Mesenchymal stem cell (in vitro differentiated cells and primary cell): ENCODE data around the gene RFC3. TPM values are rescaled to one million over a fixed set of nuclear protein-coding genes. Genes with fewer than 3 reads are reported as not detected.
A peak's percentile ranks its signal among the peaks of the same experiment; 100 is the strongest.

ENCODE experiments used
- DNase-seq: peaks from one replicate; pipeline ENCODE4 v3.0.0-alpha.2; 2013
- H2AFZ ChIP-seq: one replicate; pipeline ENCODE4 v1.6.1; 2013; ENCODE audit warnings: low read depth, mild to moderate bottlenecking, control low read depth, inconsistent platforms, low read length, moderate library complexity
- H2AK5ac ChIP-seq: 2 replicates; pipeline ENCODE4 v1.6.1; 2013; ENCODE audit warnings: low read length, moderate library complexity, mild to moderate bottlenecking, inconsistent platforms; ENCODE audit not compliant: severe bottlenecking
- H2BK120ac ChIP-seq: one replicate; pipeline ENCODE4 v1.6.1; 2013; ENCODE audit warnings: low read depth, mild to moderate bottlenecking, inconsistent platforms, low read length, moderate library complexity
- H2BK12ac ChIP-seq, 2 experiments: one replicate each; pipeline ENCODE4 v1.6.1; 2013; ENCODE audit warnings: inconsistent platforms in 2 of 2, low read length in 2 of 2, mild to moderate bottlenecking in 2 of 2, moderate library complexity in 2 of 2, control low read depth in 1 of 2
- H2BK15ac ChIP-seq: one replicate; pipeline ENCODE4 v1.6.1; 2013; ENCODE audit warnings: mild to moderate bottlenecking, low read depth, inconsistent platforms; ENCODE audit not compliant: poor library complexity, severe bottlenecking
- H2BK5ac ChIP-seq: 2 replicates; pipeline ENCODE4 v1.6.1; 2013; ENCODE audit warnings: low read depth, mild to moderate bottlenecking, low read length, control low read depth, inconsistent platforms; ENCODE audit not compliant: poor library complexity, severe bottlenecking
- H3K14ac ChIP-seq, 2 experiments: one replicate each; pipeline ENCODE4 v1.6.1; 2013; ENCODE audit warnings: inconsistent platforms in 2 of 2, low read length in 2 of 2, control low read depth in 1 of 2, mild to moderate bottlenecking in 1 of 2, moderate library complexity in 1 of 2
- H3K18ac ChIP-seq, 2 experiments: one replicate each; pipeline ENCODE4 v1.6.1; 2013; ENCODE audit warnings: inconsistent platforms in 2 of 2, low read length in 2 of 2, control low read depth in 1 of 2, low read depth in 1 of 2, mild to moderate bottlenecking in 1 of 2
- H3K23ac ChIP-seq, 2 experiments: one replicate each; pipeline ENCODE4 v1.6.1; 2013; ENCODE audit warnings: inconsistent platforms in 2 of 2, low read length in 2 of 2, mild to moderate bottlenecking in 2 of 2, moderate library complexity in 2 of 2, control low read depth in 1 of 2
- H3K27ac ChIP-seq: 2 replicates; pipeline ENCODE4 v1.5.1; 2013; ENCODE audit warnings: mild to moderate bottlenecking, moderate library complexity, low read length, control low read depth, inconsistent platforms; ENCODE audit not compliant: poor library complexity, severe bottlenecking
- H3K27me3 ChIP-seq, 2 experiments: 2 replicates each; pipeline versions ENCODE4 v1.6.1 to v1.7.0; 2013; ENCODE audit warnings: low read length in 2 of 2, mild to moderate bottlenecking in 2 of 2, moderate library complexity in 2 of 2, control low read depth in 1 of 2, inconsistent platforms in 1 of 2; ENCODE audit not compliant: control insufficient read depth in 1 of 2, insufficient read depth in 1 of 2
- H3K36me3 ChIP-seq, 2 experiments: 2 replicates each; pipeline versions ENCODE4 v1.6.1 to v1.7.0; 2013; ENCODE audit warnings: low read length in 2 of 2, control low read depth in 1 of 2, inconsistent platforms in 1 of 2, low read depth in 1 of 2, mild to moderate bottlenecking in 1 of 2; ENCODE audit not compliant: insufficient read depth in 2 of 2, control insufficient read depth in 1 of 2
- H3K4ac ChIP-seq, 2 experiments: one replicate each; pipeline ENCODE4 v1.6.1; 2013; ENCODE audit warnings: inconsistent platforms in 2 of 2, low read length in 2 of 2, mild to moderate bottlenecking in 2 of 2, moderate library complexity in 2 of 2, control low read depth in 1 of 2, low read depth in 1 of 2
- H3K4me1 ChIP-seq: 2 replicates; pipeline ENCODE4 v1.6.1; 2013; ENCODE audit warnings: low read depth, low read length, control low read depth; ENCODE audit not compliant: control insufficient read depth, insufficient read depth
- H3K4me2 ChIP-seq: 2 replicates; pipeline ENCODE4 v1.6.1; 2013; ENCODE audit warnings: low read length, mild to moderate bottlenecking, inconsistent platforms; ENCODE audit not compliant: poor library complexity, severe bottlenecking
- H3K4me3 ChIP-seq, 2 experiments: 2 replicates each; pipeline versions ENCODE4 v1.5.1 to v1.7.0; 2013; ENCODE audit warnings: low read length in 2 of 2, mild to moderate bottlenecking in 2 of 2, control low read depth in 1 of 2, low read depth in 1 of 2; ENCODE audit not compliant: insufficient read depth in 1 of 2
- H3K79me1 ChIP-seq: replicated peaks from 2 replicates; pipeline ENCODE4 v1.6.1; 2013; ENCODE audit warnings: mild to moderate bottlenecking, control low read depth, low read length, inconsistent platforms; ENCODE audit not compliant: poor library complexity, severe bottlenecking
- H3K9ac ChIP-seq: 2 replicates; pipeline ENCODE4 v1.7.0; 2013; ENCODE audit warnings: mild to moderate bottlenecking, low read length, moderate library complexity
- H3K9me3 ChIP-seq: 2 replicates; pipeline ENCODE4 v1.7.0; 2013; ENCODE audit warnings: mild to moderate bottlenecking, low read length; ENCODE audit not compliant: control insufficient read depth
- H4K8ac ChIP-seq: one replicate; pipeline ENCODE4 v1.6.1; 2013; ENCODE audit warnings: inconsistent platforms, mild to moderate bottlenecking, low read length, moderate library complexity
- H4K91ac ChIP-seq: one replicate; pipeline ENCODE4 v1.6.1; 2013; ENCODE audit warnings: mild to moderate bottlenecking, low read length, inconsistent platforms
- WGBS: methylation state at CpG from one replicate; pipeline ENCODE4 v1.1.7; 2013; ENCODE audit warnings: mixed read lengths; 5-methylcytosine and 5-hydroxymethylcytosine counted together
- polyA plus RNA-seq, 2 experiments: library from polyadenylated mRNA; stranded (reverse); fragments of 200-250 nt; gene quantifications; one replicate each; pipeline ENCODE4 v1.2.3, GENCODE V29; 2013

Gene RFC3
- 4.6 TPM for polyA plus RNA-seq (2013, experiment 1 of 2)
- polyA plus RNA-seq (2013, experiment 2 of 2): 4.7 TPM

DNA sequence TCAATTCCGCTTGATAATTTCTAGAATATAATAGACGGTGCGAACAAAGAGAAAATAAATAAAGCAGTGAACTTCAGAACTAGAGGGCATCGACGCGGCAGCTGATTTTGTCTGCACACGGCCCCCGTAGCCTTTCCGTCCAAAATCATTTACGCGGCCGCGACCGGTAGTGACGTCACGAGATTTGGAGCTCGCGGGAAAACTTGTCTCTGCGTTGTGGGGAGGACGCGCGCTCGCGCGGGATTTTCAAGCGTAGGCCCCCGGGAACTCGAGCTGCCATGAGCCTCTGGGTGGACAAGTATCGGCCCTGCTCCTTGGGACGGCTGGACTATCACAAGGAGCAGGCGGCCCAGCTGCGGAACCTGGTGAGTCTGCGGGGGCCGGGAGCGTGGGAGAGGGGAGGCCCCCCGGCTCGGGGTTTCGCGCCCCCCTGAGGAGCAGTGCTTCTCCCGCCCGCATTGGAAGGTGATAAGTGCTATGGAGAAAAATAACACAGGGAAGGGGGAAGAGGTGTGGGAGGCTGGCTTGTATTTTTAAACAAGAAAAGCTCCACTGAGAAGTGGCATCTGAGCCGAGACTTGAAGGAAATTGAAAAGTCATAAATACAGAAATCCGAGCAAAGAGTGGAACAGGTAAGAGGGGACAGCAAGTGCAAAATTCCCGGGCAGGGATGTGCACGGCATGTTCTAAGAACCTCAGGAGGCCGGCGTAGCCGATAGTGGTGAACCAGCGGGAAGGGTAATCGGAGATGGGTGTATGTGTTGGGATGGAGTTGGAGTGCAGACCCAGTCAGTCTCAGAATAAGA is at the start of gene RFC3:
RFC3 (plus strand) TSS at position 249 of the 806 bp plus-strand sequence; CDS start at position 279, 30 bp downstream.
- H2BK120ac ChIP-seq: no peak within 1 kb of the TSS
- WGBS: under 1% methylated on average over 49 of the region's 50 CpGs
- H3K36me3 ChIP-seq: no peaks in the 10 kb centered on the region
- no peak within 1 kb of the TSS for H2BK15ac ChIP-seq
- peak; percentile 96 for DNase-seq
- H2BK12ac ChIP-seq: no peak within 1 kb of the TSS
- no peak within 1 kb of the TSS for H3K18ac ChIP-seq
- H2AFZ ChIP-seq: peak within 1 kb of the TSS; percentile 99
- H3K27me3 ChIP-seq: no peaks in the 10 kb centered on the region
- H3K4ac ChIP-seq: no peak within 1 kb of the TSS
- peak within 1 kb of the TSS; percentile 72 to 95 for H3K4me3 ChIP-seq
- no peak within 1 kb of the TSS for H3K23ac ChIP-seq
- H2BK5ac ChIP-seq: no peak within 1 kb of the TSS
- H3K9me3 ChIP-seq: no peaks in the 10 kb centered on the region
- peaks cover 1% of the 10 kb centered on the region for H3K4me1 ChIP-seq
- H3K4me2 ChIP-seq: peak within 1 kb of the TSS; percentile 86
- H3K27ac ChIP-seq: peak within 1 kb of the TSS; percentile 43
- H4K91ac ChIP-seq: no peak within 1 kb of the TSS
- no peak within 1 kb of the TSS for H2AK5ac ChIP-seq
- peaks cover 9% of the 10 kb centered on the region for H3K79me1 ChIP-seq
- no peak within 1 kb of the TSS for H4K8ac ChIP-seq
- H3K9ac ChIP-seq: peak within 1 kb of the TSS; percentile 99
- no peak within 1 kb of the TSS for H3K14ac ChIP-seq

DNA sequence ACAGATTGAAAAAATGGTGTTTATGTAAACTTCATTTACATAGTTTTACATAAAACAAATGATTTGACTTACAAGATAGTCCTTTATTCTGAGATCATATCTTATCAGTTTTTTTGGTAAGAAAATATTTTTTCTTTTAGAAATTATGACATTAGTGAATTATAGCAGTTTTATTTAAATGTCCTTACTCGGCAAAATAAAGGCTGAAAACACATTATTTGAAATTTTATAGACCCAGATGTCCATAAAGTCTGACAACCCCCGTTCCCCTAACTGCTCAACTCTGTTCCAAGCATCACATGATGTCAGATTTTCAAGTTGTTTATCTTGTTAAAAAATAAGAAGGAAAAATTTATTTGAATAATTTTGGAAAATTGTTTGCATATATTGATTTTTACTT is 46.7 kb upstream of the RFC3 start:
- WGBS: no CpG with 5 or more reads among the region's 2 CpGs
- no peak overlapping the region for H3K9ac ChIP-seq
- H2BK15ac ChIP-seq: no peak overlapping the region
- H4K8ac ChIP-seq: no peak overlapping the region
- no peaks in the 10 kb centered on the region for H3K9me3 ChIP-seq
- no peaks in the 10 kb centered on the region for H3K79me1 ChIP-seq
- no peak overlapping the region for H3K23ac ChIP-seq
- no peak overlapping the region for H2AK5ac ChIP-seq
- H2BK120ac ChIP-seq: no peak overlapping the region
- H3K4me3 ChIP-seq: no peak overlapping the region
- no peak overlapping the region for H2AFZ ChIP-seq
- H3K4me2 ChIP-seq: no peak overlapping the region
- no peak overlapping the region for H2BK12ac ChIP-seq
- no peak overlapping the region for H3K18ac ChIP-seq
- no peak overlapping the region for H2BK5ac ChIP-seq
- H3K27ac ChIP-seq: no peak overlapping the region
- no peak overlapping the region for H4K91ac ChIP-seq
- H3K4me1 ChIP-seq: no peaks in the 10 kb centered on the region
- no peaks in the 10 kb centered on the region for H3K27me3 ChIP-seq
- no peak overlapping the region for H3K4ac ChIP-seq
- no peaks in the 10 kb centered on the region for H3K36me3 ChIP-seq
- no peak overlapping the region for H3K14ac ChIP-seq
- no peak for DNase-seq

DNA sequence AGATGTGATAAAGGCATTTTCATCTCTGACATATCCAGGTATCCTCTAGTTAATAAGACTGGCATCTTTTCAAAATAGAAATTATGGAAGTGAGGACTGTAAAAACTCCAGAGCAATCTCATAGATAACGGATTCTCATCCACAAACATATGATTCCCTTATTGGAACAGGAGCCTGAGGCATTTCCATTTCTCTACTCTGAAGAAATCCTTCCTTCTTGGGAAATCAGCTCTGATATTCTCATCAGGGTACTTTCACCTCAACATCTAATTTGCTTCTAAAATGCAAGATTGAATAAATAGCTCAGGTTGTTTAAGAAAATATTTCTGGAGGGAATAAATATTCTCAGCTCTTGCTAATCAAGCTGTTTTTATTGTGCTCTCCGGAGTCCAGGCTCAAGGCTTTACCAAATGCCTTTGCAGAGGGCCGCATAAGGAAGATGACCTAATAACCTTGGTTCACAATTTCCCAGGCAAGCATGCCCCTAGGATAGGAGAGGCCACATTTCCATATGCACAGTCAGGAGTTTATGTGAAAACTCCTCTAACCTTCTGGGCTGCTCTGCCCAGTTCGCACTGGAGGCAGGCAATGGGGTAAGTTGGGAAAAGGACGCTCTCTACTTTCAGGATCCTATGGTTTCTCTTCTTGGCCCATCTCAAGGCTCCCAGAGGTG is 44.0 kb upstream of the RFC3 start:
- Histone ChIP-seq H3K4me1 (no peaks in the 10 kb centered on the region), H2BK12ac (no peak overlapping the region), H3K4me3 (no peak overlapping the region), H2BK15ac (no peak overlapping the region), H3K18ac (no peak overlapping the region), H3K14ac (no peak overlapping the region), H4K91ac (no peak overlapping the region), H3K4ac (no peak overlapping the region), H3K23ac (no peak overlapping the region), H4K8ac (no peak overlapping the region), H3K4me2 (no peak overlapping the region), H2BK120ac (no peak overlapping the region), H3K79me1 (no peaks in the 10 kb centered on the region), H3K9ac (no peak overlapping the region), H2AK5ac (no peak overlapping the region), H3K27me3 (peaks cover 0 to 4% of the 10 kb centered on the region in 2 experiments), H2AFZ (no peak overlapping the region), H2BK5ac (no peak overlapping the region), H3K9me3 (no peaks in the 10 kb centered on the region), H3K36me3 (no peaks in the 10 kb centered on the region), H3K27ac (no peak overlapping the region)
- WGBS: 96% methylated on average over 5 of the region's 5 CpGs
- no peak for DNase-seq

DNA sequence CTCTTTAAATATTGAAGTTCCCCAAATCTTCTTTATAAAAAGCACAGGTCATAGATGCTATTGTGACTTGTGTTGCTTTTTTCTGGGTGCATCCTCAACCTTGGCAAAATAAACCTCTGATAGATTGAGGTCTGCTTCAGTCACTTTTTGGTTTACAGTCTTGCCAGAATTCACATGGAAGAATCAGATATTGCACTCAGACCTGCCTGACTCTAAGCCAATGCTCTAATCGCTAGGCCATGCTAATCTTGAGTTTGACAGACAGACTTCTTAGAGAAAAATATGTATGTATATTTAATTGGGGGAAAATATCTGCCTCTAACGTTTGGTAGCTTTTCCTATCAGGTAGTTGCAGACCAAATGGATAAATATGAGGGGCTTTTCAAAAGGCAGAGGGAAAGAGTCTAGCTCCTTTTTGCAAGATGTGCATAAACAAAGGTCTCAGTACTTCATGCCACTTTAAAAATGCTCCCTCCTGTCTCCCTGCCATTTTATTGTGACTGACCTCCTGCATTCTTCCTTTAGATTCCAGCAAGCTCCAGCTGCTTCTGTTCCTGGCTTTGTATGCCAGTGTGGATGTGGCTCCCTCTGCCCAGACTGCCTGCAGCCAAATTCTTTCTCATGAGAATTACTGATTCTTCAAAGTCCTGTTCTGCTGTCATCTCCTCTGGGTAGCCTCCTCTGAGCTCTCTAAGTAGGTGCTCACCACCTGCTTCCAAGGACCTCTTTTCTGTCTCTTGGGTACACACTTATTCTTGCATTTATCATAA is 42.4 kb upstream of the RFC3 start:
- Histone ChIP-seq H3K9me3 (no peaks in the 10 kb centered on the region), H3K4me3 (no peak overlapping the region), H2BK12ac (no peak overlapping the region), H3K36me3 (no peaks in the 10 kb centered on the region), H3K4me2 (no peak overlapping the region), H3K4ac (no peak overlapping the region), H2AFZ (no peak overlapping the region), H4K8ac (no peak overlapping the region), H4K91ac (no peak overlapping the region), H3K18ac (no peak overlapping the region), H3K79me1 (no peaks in the 10 kb centered on the region), H2BK15ac (no peak overlapping the region), H3K4me1 (no peaks in the 10 kb centered on the region), H2BK120ac (no peak overlapping the region), H3K9ac (no peak overlapping the region), H3K23ac (no peak overlapping the region), H3K14ac (no peak overlapping the region), H3K27me3 (peaks cover 0 to 4% of the 10 kb centered on the region in 2 experiments), H3K27ac (no peak overlapping the region), H2BK5ac (no peak overlapping the region), H2AK5ac (no peak overlapping the region)
- DNase-seq: no peak
- WGBS: 65% methylated on average over 2 of the region's 2 CpGs
